Measurements from ENCODE around the gene PAQR6.
A peak's percentile ranks its signal among the peaks of the same experiment; 100 is the strongest.

The PAQR6 gene

DNA sequence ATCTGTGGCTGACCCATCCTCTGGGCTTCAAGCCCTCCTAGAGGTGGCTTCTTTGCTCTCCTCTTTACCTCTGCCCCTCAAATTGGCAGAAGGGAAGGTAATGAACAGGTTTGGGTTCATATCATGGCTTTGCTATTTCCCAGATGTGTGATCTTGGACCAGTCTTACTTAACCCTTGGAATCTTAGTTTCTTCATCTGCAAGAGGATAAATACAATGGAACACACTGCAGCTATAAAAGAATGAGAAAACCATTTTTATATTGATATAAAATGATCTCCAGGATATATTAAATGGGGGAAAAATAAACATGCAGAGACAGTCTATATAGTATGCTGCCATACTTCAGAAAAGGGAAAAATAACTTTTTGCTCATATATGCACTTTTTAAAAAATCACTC, 42.0 kb upstream of the PAQR6 start:
- no peaks in the 10 kb centered on the region for H3K9me3 Mint-ChIP-seq
- peaks cover 15% of the 10 kb centered on the region for H3K36me3 Mint-ChIP-seq (ENCODE audit: low read depth)
- no peak overlapping the region for H3K4me3 Mint-ChIP-seq
- DNase-seq: no peak
- H3K27me3 Mint-ChIP-seq (ENCODE audit: low read depth, poor library complexity): no peaks in the 10 kb centered on the region
- H3K27ac Mint-ChIP-seq: no peak overlapping the region
- H3K4me1 Mint-ChIP-seq: peaks cover 22% of the 10 kb centered on the region
- TF ChIP-seq, protein P1, sequence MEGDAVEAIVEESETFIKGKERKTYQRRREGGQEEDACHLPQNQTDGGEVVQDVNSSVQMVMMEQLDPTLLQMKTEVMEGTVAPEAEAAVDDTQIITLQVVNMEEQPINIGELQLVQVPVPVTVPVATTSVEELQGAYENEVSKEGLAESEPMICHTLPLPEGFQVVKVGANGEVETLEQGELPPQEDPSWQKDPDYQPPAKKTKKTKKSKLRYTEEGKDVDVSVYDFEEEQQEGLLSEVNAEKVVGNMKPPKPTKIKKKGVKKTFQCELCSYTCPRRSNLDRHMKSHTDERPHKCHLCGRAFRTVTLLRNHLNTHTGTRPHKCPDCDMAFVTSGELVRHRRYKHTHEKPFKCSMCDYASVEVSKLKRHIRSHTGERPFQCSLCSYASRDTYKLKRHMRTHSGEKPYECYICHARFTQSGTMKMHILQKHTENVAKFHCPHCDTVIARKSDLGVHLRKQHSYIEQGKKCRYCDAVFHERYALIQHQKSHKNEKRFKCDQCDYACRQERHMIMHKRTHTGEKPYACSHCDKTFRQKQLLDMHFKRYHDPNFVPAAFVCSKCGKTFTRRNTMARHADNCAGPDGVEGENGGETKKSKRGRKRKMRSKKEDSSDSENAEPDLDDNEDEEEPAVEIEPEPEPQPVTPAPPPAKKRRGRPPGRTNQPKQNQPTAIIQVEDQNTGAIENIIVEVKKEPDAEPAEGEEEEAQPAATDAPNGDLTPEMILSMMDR (IDR thresholded peaks at IDR 0.05): no peak

DNA sequence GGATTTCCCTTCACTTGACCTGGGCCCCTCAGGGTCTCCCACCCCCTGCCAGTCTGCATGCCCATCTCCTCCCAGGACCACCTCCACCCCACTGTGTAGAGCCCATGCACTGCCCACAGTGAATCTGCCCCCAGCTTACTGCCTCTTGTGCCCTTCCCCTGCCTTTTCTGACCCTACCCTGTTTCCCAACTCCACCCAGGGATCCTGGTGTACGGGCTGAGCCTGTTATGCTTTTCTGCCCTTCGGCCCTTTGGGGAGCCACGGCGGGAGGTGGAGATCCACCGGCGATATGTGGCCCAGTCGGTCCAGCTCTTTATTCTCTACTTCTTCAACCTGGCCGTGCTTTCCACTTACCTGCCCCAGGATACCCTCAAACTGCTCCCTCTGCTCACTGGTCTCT, 38.2 kb upstream of the PAQR6 start:
- Mint-ChIP-seq H3K27me3 (ENCODE audit: low read depth, poor library complexity) (no peaks in the 10 kb centered on the region), H3K36me3 (ENCODE audit: low read depth) (peaks cover 15% of the 10 kb centered on the region), H3K4me1 (peaks cover 30% of the 10 kb centered on the region), H3K27ac (no peak overlapping the region), H3K9me3 (no peaks in the 10 kb centered on the region), H3K4me3 (no peak overlapping the region)
- TF ChIP-seq, protein P1 (IDR thresholded peaks at IDR 0.05): no peak
- no peak for DNase-seq

DNA sequence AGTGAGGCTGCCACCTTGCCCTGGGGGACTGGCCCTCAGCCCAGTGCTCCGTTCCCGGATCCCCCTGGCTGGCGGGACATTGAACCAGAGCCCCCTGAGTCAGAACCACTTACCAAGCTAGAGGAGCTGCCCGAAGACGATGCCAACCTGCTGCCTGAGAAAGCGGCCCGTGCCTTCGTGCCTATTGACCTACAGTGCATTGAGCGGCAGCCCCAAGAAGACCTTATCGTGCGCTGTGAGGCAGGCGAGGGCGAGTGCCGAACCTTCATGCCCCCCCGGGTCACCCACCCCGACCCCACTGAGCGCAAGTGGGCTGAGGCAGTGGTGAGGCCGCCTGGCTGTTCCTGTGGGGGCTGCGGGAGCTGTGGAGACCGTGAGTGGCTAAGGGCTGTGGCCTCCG, 37.6 kb upstream of the PAQR6 start:
- Mint-ChIP-seq H3K4me1 (peaks cover 33% of the 10 kb centered on the region), H3K36me3 (ENCODE audit: low read depth) (peaks cover 15% of the 10 kb centered on the region)

DNA sequence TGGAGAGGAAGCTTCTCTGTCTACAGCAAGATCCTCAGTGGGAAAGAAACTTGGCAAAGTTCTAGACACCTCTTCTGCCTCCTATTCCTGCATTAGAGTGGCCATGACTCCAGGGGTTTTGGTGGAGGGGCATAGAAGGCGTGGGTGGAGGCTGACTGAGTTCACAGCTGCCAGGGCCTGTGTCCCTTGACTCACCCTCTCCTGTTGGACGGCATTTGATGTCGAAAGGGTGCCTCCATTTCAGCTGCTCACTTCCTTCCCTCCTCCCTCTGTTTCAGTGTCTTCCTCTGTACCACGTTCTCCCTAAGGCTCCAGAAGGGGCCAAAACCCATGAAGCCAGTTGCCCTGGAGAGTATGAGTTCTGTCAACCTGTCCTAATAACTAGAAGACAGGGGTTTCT, 36.9 kb upstream of the PAQR6 start:
- TF ChIP-seq, protein P1 (IDR thresholded peaks at IDR 0.05): no peak
- Mint-ChIP-seq H3K9me3 (no peaks in the 10 kb centered on the region), H3K4me3 (peak overlapping the region; percentile 11), H3K27me3 (ENCODE audit: low read depth, poor library complexity) (no peaks in the 10 kb centered on the region), H3K36me3 (ENCODE audit: low read depth) (peaks cover 10% of the 10 kb centered on the region), H3K4me1 (peaks cover 39% of the 10 kb centered on the region), H3K27ac (no peak overlapping the region)
- DNase-seq: no peak

More for the DNA sequence above, 37.6 kb upstream of the PAQR6 start:
- Mint-ChIP-seq H3K4me3 (no peak overlapping the region), H3K27ac (no peak overlapping the region), H3K27me3 (ENCODE audit: low read depth, poor library complexity) (no peaks in the 10 kb centered on the region), H3K9me3 (no peaks in the 10 kb centered on the region)
- DNase-seq: no peak
- TF ChIP-seq, protein P1 (IDR thresholded peaks at IDR 0.05): no peak

DNA sequence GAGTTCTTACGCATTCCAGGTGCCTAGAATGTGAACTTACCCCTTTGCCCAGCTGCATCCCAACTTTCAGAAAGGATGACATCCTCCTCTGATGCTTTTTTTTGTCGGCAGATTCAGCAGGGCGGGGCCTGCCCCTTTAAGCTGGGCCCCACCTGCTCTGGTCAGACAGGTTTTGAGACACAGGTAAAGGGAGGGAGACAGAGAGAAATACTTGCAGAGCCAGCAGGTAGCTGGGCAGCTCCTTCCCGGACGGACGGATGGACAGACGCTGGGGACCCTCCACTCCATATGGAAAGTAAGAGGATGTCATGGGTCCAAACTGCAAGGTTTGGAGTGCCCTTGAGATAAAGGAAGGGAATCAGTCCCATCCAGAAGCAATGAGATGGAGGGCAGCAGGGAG, 36.3 kb upstream of the PAQR6 start, which contains the start of gene TMEM79:
TSS of gene TMEM79 (plus strand) at position 214 of the 400 bp plus-strand sequence. CDS start 902 bp downstream, outside the sequence.
- H3K27me3 Mint-ChIP-seq (ENCODE audit: low read depth, poor library complexity): no peaks in the 10 kb centered on the region
- no peaks in the 10 kb centered on the region for H3K9me3 Mint-ChIP-seq
- H3K4me3 Mint-ChIP-seq: peak within 1 kb of the TSS; percentile 95
- peak within 1 kb of the TSS; percentile 46 for H3K27ac Mint-ChIP-seq
- H3K36me3 Mint-ChIP-seq (ENCODE audit: low read depth): peaks cover 7% of the 10 kb centered on the region
- DNase-seq: no peak
- H3K4me1 Mint-ChIP-seq: peaks cover 39% of the 10 kb centered on the region
- TF ChIP-seq, protein P1 (IDR thresholded peaks at IDR 0.05): no peak

DNA sequence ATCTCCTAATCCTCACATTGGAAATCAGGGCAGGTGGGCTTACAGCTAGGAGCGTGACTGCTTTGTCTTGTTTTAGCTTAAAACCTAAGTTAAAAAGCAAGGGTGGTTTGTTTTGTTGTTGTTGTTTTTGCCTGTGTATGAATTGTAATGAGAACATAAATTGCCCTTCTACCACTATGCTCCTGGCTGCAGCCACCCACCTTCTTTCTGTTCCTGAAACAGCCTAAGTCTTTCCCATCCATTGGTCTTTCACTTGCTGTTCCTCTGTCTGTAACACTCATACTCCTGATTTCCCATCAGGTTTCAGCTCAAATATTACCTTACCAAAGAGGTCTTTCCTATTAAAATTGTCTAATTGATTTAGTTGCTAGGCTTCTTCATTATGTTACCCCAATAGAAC, 35.7 kb upstream of the PAQR6 start:
- no peaks in the 10 kb centered on the region for H3K27me3 Mint-ChIP-seq (ENCODE audit: low read depth, poor library complexity)
- H3K4me3 Mint-ChIP-seq: peak overlapping the region; percentile 95
- TF ChIP-seq, protein P1 (IDR thresholded peaks at IDR 0.05): no peak
- H3K27ac Mint-ChIP-seq: peak overlapping the region; percentile 46
- peaks cover 5% of the 10 kb centered on the region for H3K36me3 Mint-ChIP-seq (ENCODE audit: low read depth)
- no peak for DNase-seq
- peaks cover 39% of the 10 kb centered on the region for H3K4me1 Mint-ChIP-seq
- no peaks in the 10 kb centered on the region for H3K9me3 Mint-ChIP-seq
